RCC 7860 (cell line): ENCODE measurements around the gene WDSUB1.

Experiments used
- DNase-seq: peaks from one replicate; pipeline ENCODE4 v3.0.0-alpha.2; 2015; ENCODE audit warnings: low spot score
- FAIRE-seq: peaks from 2 replicates; lab custom pipeline; 2012; peaks lifted over from hg19 to GRCh38; lab: Jason Lieb, UNC

The WDSUB1 gene

GRCh38 chr2:159285929-159286708, at the start of gene WDSUB1:
Gene WDSUB1 (minus strand): TSS chr2:159286703. CDS start chr2:159283069, 3,634 bp downstream.
- DNase-seq (no peak), FAIRE-seq (no peak)

GRCh38 chr2:159326569-159327255, 40.2 kb upstream of the WDSUB1 start:
- DNase-seq (no peak), FAIRE-seq (no peak)

GRCh38 chr2:159322419-159322818, 35.9 kb upstream of the WDSUB1 start:
- no peak for DNase-seq
- FAIRE-seq, result no peak

- FAIRE-seq (no peak), DNase-seq (peak; percentile 20)
Measured at GRCh38 chr2:159317392-159318088, 31.0 kb upstream of the WDSUB1 start.

GRCh38 chr2:159307942-159308341, 21.4 kb upstream of the WDSUB1 start:
- FAIRE-seq (no peak), DNase-seq (no peak)

GRCh38 chr2:159300586-159300985, 14.1 kb upstream of the WDSUB1 start:
- FAIRE-seq (no peak), DNase-seq (no peak)

- DNase-seq (no peak), FAIRE-seq (no peak)
Measured at GRCh38 chr2:159298967-159299366, 12.5 kb upstream of the WDSUB1 start.

- DNase-seq, result no peak
- no peak for FAIRE-seq
Measured at GRCh38 chr2:159297042-159297707, 10.7 kb upstream of the WDSUB1 start.

GRCh38 chr2:159292157-159292556, 5.7 kb upstream of the WDSUB1 start:
- DNase-seq (no peak), FAIRE-seq (no peak)

- DNase-seq, result peak; percentile 45
Measured at GRCh38 chr2:159290289-159290907, 3.9 kb upstream of the WDSUB1 start.

GRCh38 chr2:159287733-159288132, 1.2 kb upstream of the WDSUB1 start:
- DNase-seq (no peak), FAIRE-seq (no peak)

More at GRCh38 chr2:159290289-159290907, 3.9 kb upstream of the WDSUB1 start:
- no peak for FAIRE-seq

GRCh38 chr2:159286709-159287441, 372 bp upstream of the WDSUB1 start:
- DNase-seq (peak; percentile 89), FAIRE-seq (peak; percentile 78)

- FAIRE-seq (no peak), DNase-seq (no peak)
Measured at GRCh38 chr2:159285433-159285832, 1.1 kb downstream of the WDSUB1 start.

- FAIRE-seq, result no peak
- DNase-seq, result no peak
Measured at GRCh38 chr2:159283529-159283928, 3.0 kb downstream of the WDSUB1 start.

- no peak for FAIRE-seq
Measured at GRCh38 chr2:159281002-159281401, 5.5 kb downstream of the WDSUB1 start.

GRCh38 chr2:159279700-159280099, 6.8 kb downstream of the WDSUB1 start:
- FAIRE-seq (no peak), DNase-seq (no peak)

More at GRCh38 chr2:159281002-159281401, 5.5 kb downstream of the WDSUB1 start:
- no peak for DNase-seq

- no peak for FAIRE-seq
Measured at GRCh38 chr2:159275111-159275510, 11.4 kb downstream of the WDSUB1 start.

GRCh38 chr2:159272156-159272555, 14.3 kb downstream of the WDSUB1 start:
- FAIRE-seq (no peak), DNase-seq (no peak)

More at GRCh38 chr2:159275111-159275510, 11.4 kb downstream of the WDSUB1 start:
- no peak for DNase-seq

GRCh38 chr2:159270744-159271379, 15.6 kb downstream of the WDSUB1 start:
- FAIRE-seq (no peak), DNase-seq (no peak)
